NCI-H1092 treated with DMSO at 0.1 percent for 48 hours (cell line): ENCODE data around the gene MIEF1.

ENCODE experiments used
- DNase-seq: peaks from one replicate; lab custom pipeline; 2025; lab: John Stamatoyannopoulos, UW

The MIEF1 gene

GRCh38 chr22:39558950-39559349, 56.9 kb downstream of the MIEF1 start:
- DNase-seq = no peak

GRCh38 chr22:39559456-39560105, 57.5 kb downstream of the MIEF1 start:
- DNase-seq = no peak

GRCh38 chr22:39560127-39560526, 58.0 kb downstream of the MIEF1 start:
- DNase-seq = no peak

- no peak for DNase-seq
Observed at GRCh38 chr22:39562839-39563489, 60.9 kb downstream of the MIEF1 start.

GRCh38 chr22:39563571-39564428, 61.7 kb downstream of the MIEF1 start:
- DNase-seq = no peak

GRCh38 chr22:39565414-39565944, 63.4 kb downstream of the MIEF1 start:
- DNase-seq = no peak

GRCh38 chr22:39567135-39567946, 65.3 kb downstream of the MIEF1 start:
- no peak for DNase-seq
